Raji (cell line): ENCODE data around the gene COL1A2.

Source experiments
- POLR2A ChIP-seq: IDR thresholded peaks from 2 replicates; pipeline ENCODE4 v1.6.1; 2011; ENCODE audit warnings: low read depth, low read length, control low read depth; ENCODE audit not compliant: insufficient read depth

COL1A2 gene

DNA sequence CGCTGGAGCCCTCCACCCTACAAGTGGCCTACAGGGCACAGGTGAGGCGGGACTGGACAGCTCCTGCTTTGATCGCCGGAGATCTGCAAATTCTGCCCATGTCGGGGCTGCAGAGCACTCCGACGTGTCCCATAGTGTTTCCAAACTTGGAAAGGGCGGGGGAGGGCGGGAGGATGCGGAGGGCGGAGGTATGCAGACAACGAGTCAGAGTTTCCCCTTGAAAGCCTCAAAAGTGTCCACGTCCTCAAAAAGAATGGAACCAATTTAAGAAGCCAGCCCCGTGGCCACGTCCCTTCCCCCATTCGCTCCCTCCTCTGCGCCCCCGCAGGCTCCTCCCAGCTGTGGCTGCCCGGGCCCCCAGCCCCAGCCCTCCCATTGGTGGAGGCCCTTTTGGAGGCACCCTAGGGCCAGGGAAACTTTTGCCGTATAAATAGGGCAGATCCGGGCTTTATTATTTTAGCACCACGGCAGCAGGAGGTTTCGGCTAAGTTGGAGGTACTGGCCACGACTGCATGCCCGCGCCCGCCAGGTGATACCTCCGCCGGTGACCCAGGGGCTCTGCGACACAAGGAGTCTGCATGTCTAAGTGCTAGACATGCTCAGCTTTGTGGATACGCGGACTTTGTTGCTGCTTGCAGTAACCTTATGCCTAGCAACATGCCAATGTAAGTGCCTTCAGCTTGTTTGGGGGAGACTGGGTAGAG is at the start of gene COL1A2:
Gene COL1A2, plus strand, starts transcription at position 459 of the 704 bp plus-strand sequence. Its CDS starts 137 bp downstream, at position 596.
- no peak for TF ChIP-seq POLR2A

- TF ChIP-seq POLR2A, result no peak
Measured at GRCh38 chr7:94345907-94346306, 48.8 kb upstream of the COL1A2 start.

GRCh38 chr7:94348142-94348541 is 46.6 kb upstream of the COL1A2 start:
- TF ChIP-seq POLR2A, result no peak

DNA sequence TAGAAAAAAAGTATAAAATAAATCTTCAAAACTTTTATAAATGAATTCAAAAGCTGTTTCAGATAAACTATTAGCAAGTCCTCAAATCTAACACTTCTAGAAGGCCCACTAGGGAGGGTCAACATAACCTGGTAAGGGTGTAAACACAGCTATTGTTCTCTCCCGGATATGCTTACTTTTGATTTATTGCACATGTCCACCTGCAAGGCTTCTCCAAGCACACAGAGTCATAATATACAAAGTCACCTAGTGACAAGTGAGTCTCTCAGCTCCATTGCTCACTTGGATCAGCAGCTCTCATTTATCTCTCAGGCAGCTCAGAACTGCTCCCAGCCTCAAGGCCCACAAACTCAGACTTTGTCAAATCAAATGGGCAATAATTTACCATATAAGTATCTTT is 44.0 kb upstream of the COL1A2 start:
- TF ChIP-seq POLR2A, result no peak

GRCh38 chr7:94351703-94352102 is 43.0 kb upstream of the COL1A2 start:
- TF ChIP-seq POLR2A, result no peak

GRCh38 chr7:94352887-94353286 is 41.8 kb upstream of the COL1A2 start:
- no peak for TF ChIP-seq POLR2A

- TF ChIP-seq POLR2A, result no peak
Measured at GRCh38 chr7:94354953-94355352, 39.7 kb upstream of the COL1A2 start.

DNA sequence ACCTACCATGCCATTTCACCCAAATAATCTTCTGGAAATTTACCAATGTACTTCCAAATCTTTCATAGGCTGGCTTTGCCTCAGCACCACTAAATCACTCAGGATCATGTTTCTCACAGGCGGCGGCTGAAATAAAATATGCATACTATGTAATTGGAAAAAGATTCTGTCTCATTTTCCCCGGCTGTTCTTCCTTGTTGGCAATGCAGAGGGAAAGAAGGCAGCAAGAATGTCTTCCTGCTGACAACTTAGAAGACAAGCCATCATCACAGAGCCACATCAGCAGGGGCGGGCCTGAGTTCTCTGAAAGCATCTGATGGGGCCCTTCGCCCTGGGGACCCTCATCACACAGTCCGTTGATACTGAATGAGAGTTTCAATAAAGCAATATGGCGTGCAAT is 39.2 kb upstream of the COL1A2 start:
- TF ChIP-seq POLR2A, result no peak

GRCh38 chr7:94357076-94357475 is 37.6 kb upstream of the COL1A2 start:
- no peak for TF ChIP-seq POLR2A

GRCh38 chr7:94360926-94361325 is 33.8 kb upstream of the COL1A2 start:
- no peak for TF ChIP-seq POLR2A

- no peak for TF ChIP-seq POLR2A
Measured at GRCh38 chr7:94362276-94362675, 32.4 kb upstream of the COL1A2 start.

DNA sequence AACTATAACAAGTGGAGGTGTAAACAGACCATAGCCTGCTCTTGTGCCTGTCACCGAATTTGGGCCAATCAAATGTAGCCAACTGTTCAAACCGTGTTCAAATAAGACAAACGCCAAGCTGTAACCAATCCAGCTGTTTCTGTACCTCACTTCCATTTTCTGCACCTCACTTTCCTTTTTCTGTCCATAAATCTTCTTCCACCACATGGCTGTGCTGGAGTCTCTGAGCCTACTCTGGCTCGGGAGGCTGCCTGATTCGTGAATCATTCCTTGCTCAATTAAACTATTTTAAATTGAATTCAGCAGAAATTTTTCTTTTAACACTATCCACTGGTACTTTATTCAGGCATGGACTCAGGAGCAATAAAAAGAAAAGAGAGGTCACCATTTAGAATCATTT is 29.9 kb upstream of the COL1A2 start:
- no peak for TF ChIP-seq POLR2A

DNA sequence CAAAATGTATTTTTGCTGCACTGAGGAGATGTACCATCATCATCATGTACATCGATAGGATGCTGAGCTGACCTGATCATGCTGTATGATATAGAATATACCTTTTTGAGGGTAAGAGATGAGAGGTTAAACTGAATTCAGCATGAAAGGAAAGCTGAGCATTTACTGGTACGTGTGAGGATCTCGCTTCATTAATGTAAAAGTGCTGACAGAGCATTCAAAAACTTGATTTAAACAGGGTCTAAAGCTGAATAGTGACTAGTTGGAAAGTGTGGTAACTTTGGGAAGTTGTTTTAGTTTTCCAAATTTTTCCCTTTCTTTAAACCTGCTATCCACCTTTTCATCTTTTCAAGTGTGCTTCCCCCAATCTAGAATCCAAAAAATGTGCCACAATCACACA is 28.5 kb upstream of the COL1A2 start:
- no peak for TF ChIP-seq POLR2A

GRCh38 chr7:94366832-94367231 is 27.9 kb upstream of the COL1A2 start:
- no peak for TF ChIP-seq POLR2A

GRCh38 chr7:94367949-94368348 is 26.7 kb upstream of the COL1A2 start:
- no peak for TF ChIP-seq POLR2A

GRCh38 chr7:94368371-94368791 is 26.3 kb upstream of the COL1A2 start:
- no peak for TF ChIP-seq POLR2A

DNA sequence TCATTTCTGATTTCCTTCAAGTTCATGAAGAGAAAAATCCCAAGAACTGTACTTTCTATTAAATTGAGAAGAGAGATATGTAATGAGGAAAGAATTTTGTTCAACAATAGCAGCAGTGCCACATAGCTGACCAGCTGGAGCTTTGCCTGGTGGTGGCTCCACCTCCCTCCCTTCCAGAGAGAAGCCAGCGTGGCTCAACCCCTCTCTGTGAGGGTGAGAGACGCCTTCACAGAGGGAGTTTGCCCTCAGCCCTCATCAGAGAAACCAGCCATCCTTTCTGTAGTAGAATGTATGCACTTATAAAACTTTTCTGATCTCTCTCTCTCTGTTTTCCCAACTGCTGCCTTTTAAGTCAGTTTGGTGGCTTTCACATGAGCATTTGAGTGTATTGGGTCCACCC is 20.5 kb upstream of the COL1A2 start:
- no peak for TF ChIP-seq POLR2A
